Activated CD4-positive, alpha-beta T cell treated with anti-CD3 and anti-CD28 coated beads, Interleukin-2, amount 50 U/mL, for 48 hours (primary cell): ENCODE measurements around the gene MFSD2A.
"Not testable (repeated sequence)": the region's sequence is repeated elsewhere in the genome, so short reads cannot be mapped to it uniquely, and the experiment has no call there.

Experiments used
- DNase-seq, 2 experiments: peaks; one replicate each; pipeline ENCODE4 v3.0.0-alpha.2; 2020

MFSD2A gene

GRCh38 chr1:39940980-39941871 lies 13.7 kb upstream of the MFSD2A start:
- no peak for DNase-seq

DNA sequence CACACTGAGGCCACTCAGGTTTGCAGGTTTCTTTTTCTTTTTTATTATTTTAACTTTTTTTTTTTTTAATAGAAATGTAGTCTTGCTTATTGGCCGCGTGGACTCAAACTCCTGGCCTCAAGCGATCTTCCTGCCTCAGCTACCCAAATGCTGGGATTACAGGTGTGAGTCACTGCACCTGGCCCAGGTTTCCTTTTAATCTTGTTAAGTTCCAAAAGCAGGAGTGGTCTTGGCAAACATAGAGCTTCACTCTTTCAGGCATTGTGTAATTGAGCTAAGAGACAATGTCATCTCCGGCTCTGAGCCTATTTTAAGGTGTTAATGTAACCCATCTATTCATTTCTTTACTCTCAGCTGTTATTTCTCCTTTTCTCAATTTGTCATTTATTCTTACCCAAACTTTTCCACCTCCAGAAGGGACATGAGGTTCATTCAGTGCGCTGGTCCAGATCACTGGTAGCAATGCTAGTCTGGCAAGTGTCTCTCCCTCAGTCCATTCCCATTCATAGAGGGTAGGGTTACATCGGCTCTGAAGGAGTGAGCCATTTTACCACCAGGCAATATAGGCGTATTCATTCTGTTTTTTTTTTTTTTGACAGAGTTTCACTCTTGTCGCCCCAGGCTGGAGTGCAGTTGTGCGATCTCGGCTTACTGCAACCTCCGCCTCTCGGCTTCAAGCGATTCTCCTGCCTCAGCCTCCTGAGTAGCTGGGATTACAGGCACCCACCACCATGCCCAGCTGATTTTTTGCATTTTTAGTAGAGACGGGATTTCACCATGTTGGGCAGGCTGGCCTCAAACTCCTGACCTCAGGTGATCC lies 11.3 kb upstream of the MFSD2A start:
- DNase-seq, result no peak

- DNase-seq, result no peak
These were observed 10.4 kb upstream of the MFSD2A start for GRCh38 chr1:39944410-39945112.

- no peak for DNase-seq
These were observed 8.7 kb upstream of the MFSD2A start for GRCh38 chr1:39946216-39946615.

GRCh38 chr1:39947260-39947659 lies 7.7 kb upstream of the MFSD2A start:
- no peak for DNase-seq

DNA sequence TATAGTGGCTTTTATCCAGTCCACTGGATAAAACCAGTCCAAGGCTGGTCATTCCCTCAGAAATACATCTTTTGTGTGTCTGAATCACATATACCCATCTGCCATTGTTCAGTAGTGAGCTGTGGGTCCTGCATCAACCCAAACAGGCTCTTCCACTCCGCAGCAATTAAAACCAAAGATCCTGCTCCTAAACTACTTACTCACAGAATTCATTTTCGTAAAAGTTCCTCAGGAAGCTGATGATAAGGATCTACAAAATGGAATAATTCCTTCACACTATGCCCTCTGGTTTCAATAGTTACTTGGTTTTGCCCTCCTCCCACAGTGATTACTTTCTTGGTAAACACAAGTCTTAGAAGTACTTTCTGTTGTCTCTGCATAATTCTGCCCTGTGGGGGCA lies 5.1 kb upstream of the MFSD2A start:
- no peak for DNase-seq

- no peak for DNase-seq
These were observed 3.0 kb upstream of the MFSD2A start for GRCh38 chr1:39951926-39952325.

DNA sequence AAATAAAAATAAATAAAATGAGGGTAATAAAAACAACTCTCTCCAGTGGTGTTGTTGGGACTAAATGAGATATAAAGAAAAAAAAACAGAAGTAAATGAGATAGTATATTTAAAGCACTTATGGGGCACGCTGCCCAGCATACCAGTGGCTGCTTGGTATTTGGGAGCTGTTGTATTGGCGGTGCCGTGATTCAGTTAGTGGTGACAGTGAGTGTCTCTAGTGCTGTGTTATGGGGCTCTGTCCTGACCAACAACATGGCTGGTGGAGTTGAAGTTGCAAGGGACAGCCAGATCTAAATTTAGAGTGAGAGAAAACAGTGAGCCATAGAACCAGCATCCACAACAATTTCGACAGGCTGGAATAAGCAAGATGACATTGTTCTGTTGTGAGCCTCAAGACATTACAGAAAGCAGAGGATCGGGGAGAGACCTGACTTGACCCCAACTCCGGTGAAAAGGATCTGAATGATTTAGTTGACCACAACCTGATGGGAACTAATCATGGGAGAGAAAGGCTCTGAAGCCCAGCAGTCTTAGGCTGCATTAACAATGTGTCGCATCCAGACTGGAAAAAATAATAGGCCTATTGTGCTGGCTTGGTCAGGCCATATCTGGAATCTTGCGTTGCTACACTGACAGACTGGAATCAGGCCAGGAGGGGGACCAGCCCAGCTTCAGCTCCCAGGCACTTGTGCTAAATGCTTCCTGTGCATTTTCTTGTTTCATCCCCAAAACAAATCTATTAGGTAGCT lies 2.4 kb upstream of the MFSD2A start:
- DNase-seq, result no peak

DNA sequence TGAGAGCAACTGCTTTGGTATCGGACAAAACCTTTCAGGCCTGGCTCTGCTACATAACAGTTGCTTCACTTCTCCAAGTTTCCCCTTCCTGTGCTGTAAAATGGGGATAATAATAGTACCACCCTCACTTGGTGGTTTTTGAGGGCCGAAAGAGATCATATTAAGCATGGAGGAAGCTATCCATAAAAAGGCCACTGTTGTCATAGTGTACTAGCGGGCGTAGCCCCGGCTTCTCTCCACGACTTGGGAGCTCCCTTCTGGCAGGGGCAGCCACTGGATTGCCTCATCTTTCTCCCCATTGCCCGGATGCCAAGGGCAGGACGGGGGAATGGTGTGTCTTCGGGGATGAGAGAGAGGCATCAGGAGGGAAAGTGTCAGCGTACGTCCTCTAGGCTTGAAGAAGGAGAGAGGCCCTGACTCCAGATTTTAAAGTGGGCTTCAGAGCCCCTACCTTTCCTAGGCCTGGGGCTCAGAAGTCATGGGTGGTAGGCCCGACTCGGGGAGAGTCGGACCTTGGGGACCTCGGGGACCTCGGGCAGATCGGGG lies 548 bp upstream of the MFSD2A start:
- no peak for DNase-seq

- DNase-seq, result peak; percentile 70 to 74
These were observed 898 bp downstream of the MFSD2A start for GRCh38 chr1:39955547-39956539.

- DNase-seq, result no peak
These were observed 2.5 kb downstream of the MFSD2A start for GRCh38 chr1:39957299-39958015.

GRCh38 chr1:39958403-39959200 lies 3.7 kb downstream of the MFSD2A start:
- DNase-seq, result no peak

GRCh38 chr1:39959651-39960333 lies 4.8 kb downstream of the MFSD2A start:
- DNase-seq, result no peak

- peak in 1 of 2 experiments; percentile 13 for DNase-seq
These were observed 5.5 kb downstream of the MFSD2A start for GRCh38 chr1:39960431-39960958.

GRCh38 chr1:39962450-39962825 lies 7.5 kb downstream of the MFSD2A start:
- no peak for DNase-seq

GRCh38 chr1:39962964-39963363 lies 8.0 kb downstream of the MFSD2A start:
- not testable (repeated sequence) for DNase-seq

- no peak for DNase-seq
These were observed 9.6 kb downstream of the MFSD2A start for GRCh38 chr1:39964552-39964951.

DNA sequence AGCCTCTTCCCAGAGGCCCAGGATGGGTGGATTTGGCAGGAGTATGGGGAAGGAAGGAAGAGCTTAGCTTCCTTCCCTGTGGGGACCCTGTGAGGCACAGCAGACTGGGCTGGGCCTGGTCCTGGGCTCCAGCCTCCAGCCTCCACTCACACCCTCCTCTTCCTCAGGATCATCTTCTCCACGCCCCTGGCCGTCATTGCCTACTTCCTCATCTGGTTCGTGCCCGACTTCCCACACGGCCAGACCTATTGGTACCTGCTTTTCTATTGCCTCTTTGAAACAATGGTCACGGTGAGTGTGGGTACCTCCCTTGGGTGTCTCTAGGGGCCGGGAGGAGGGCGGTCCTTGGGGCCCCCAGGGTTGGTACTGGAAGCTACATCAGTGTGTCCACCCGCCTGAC lies 10.1 kb downstream of the MFSD2A start:
- no peak for DNase-seq

DNA sequence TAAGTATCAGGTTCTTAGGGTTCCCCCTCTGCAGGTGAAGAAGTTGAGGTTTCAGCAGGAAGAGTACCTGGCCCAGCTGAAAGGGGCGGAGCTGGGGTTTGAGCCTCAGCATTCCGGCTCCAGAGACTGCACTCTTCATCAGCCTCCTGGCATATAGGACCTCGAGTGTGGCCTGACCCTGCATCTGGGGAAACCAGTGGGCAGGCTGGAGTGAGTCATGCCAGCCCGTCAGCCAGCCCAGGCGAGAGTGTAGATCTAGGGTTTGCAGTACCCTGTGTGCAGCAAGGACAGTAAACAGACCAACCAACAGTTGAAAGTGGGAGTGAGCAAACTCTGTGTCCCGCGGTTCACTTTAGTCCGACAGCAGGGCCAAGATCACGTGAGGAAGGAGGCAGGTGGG lies 14.1 kb downstream of the MFSD2A start:
- DNase-seq, result no peak
